ENCODE measurements around the gene DTD1.

The DTD1 gene

DNA sequence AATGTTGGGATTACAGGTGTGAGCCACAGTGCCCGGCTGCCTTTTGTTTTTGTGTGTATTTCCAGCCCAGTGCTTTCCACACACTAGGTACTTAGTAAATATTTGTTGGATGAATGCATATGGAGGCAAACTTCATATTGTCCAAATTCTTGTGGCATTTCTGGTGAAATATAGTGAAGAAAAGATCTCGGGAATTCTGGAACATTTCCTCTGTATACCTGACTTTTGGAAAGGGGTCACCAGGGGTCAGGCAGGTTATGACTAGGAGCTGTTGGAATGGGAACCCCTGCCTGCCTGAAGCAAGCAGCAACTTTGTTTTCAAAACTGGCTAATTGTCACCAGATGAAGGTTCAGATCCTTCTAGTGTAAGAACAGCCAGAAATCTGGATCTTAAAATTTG, 213.7 kb downstream of the DTD1 start:
- Mint-ChIP-seq H3K4me1 (ENCODE audit: low read depth) (no peaks in the 10 kb centered on the region), H3K27ac (no peak overlapping the region), H3K4me3 (no peak overlapping the region), H3K9me3 (peaks cover under 1% of the 10 kb centered on the region), H3K36me3 (ENCODE audit: low read depth) (no peaks in the 10 kb centered on the region), H3K27me3 (peaks cover 10% of the 10 kb centered on the region)
- intact Hi-C loops (cut with micrococcal nuclease): no loop called here

DNA sequence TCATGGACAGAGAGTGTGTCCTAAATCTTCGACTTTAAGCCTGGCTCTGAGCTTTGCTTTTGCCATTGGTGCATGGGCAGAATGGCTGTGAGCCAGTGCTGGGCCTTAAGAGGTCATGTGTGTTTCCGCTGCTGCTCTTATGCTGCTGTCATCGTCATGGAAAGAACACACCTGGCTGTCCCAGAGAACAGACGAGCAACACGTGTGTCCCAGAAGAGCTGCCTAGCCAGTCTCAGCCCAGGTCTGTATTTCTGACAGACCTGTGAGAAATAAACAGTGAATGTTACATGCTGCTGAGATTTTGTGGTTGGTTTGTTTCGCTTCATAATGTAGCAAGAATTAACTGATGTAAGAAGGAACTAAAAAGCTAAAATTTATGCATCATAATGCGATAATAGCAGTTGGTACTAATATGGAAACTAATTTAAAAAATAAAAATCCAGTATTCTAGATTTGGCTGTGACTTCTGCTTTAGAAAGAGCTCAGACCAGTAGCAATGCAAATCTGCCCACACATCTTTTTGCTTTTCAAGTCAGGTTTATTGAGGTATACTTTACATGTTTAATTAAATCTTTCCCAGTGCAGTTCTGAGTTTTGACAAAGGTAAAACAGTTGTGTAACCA, 214.3 kb downstream of the DTD1 start:
- intact Hi-C loops (cut with micrococcal nuclease): no loop called here
- Mint-ChIP-seq H3K27ac (no peak overlapping the region), H3K9me3 (no peaks in the 10 kb centered on the region), H3K4me1 (ENCODE audit: low read depth) (no peaks in the 10 kb centered on the region), H3K27me3 (peaks cover 10% of the 10 kb centered on the region), H3K36me3 (ENCODE audit: low read depth) (no peaks in the 10 kb centered on the region), H3K4me3 (no peak overlapping the region)

- Mint-ChIP-seq H3K4me1 (ENCODE audit: low read depth) (peaks cover 5% of the 10 kb centered on the region), H3K27me3 (no peaks in the 10 kb centered on the region), H3K27ac (no peak overlapping the region), H3K36me3 (ENCODE audit: low read depth) (no peaks in the 10 kb centered on the region), H3K9me3 (no peaks in the 10 kb centered on the region), H3K4me3 (no peak overlapping the region)
- intact Hi-C loops (cut with micrococcal nuclease): no loop called here
Measured at GRCh38 chr20:18805881-18806280, 218.0 kb downstream of the DTD1 start.

DNA sequence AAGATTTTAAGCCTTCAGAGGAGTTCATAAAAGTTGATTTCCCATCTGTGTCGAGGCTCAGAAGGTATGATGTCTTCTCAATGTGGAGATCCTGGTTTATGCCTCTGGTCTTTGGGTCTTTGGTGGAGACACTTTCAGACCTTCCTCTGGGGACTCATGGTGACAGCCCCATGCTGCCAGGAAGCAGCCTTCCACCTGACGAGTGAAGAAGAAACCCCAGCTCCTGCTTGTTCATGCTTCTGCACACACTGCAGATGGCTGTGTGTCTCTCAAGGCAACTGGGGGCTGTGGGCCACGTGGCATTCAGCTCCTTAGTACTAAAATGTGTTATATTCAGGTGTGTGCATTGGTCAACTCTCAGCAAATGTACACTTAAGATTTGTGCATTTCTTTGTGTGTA, 220.9 kb downstream of the DTD1 start:
- H3K4me3 Mint-ChIP-seq: no peak overlapping the region
- H3K27me3 Mint-ChIP-seq: peaks cover under 1% of the 10 kb centered on the region
- intact Hi-C loops (cut with micrococcal nuclease): no loop called here
- H3K4me1 Mint-ChIP-seq (ENCODE audit: low read depth): peaks cover 5% of the 10 kb centered on the region
- H3K27ac Mint-ChIP-seq: no peak overlapping the region
- H3K9me3 Mint-ChIP-seq: no peaks in the 10 kb centered on the region
- no peaks in the 10 kb centered on the region for H3K36me3 Mint-ChIP-seq (ENCODE audit: low read depth)

DNA sequence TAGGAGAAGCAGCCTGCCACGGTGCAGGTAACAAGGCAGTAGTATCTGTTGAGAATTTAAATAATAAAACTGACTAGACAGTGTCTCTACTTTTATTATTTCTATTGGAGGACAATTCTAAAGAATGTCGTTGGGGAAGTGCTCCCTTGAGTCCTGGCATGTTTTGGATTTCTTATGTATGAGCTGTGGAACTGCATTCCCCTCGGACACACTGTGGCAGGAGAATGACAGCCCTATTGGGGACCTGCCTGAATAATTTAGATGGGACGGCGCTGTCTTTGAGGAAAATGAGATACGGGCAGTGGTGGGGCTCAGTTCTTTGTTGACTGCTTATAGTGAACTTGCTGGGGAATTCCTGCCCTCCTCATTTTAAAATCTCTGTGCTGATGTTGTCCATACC, 223.3 kb downstream of the DTD1 start:
- H3K27me3 Mint-ChIP-seq: peaks cover 6% of the 10 kb centered on the region
- peaks cover 5% of the 10 kb centered on the region for H3K4me1 Mint-ChIP-seq (ENCODE audit: low read depth)
- H3K36me3 Mint-ChIP-seq (ENCODE audit: low read depth): no peaks in the 10 kb centered on the region
- H3K9me3 Mint-ChIP-seq: no peaks in the 10 kb centered on the region
- intact Hi-C loops (cut with micrococcal nuclease): no loop called here
- H3K4me3 Mint-ChIP-seq: no peak overlapping the region
- H3K27ac Mint-ChIP-seq: no peak overlapping the region

GRCh38 chr20:18811904-18812303, 224.1 kb downstream of the DTD1 start:
- intact Hi-C loops (cut with micrococcal nuclease): no loop called here
- no peaks in the 10 kb centered on the region for H3K9me3 Mint-ChIP-seq
- peaks cover 5% of the 10 kb centered on the region for H3K4me1 Mint-ChIP-seq (ENCODE audit: low read depth)
- H3K27ac Mint-ChIP-seq: no peak overlapping the region
- no peaks in the 10 kb centered on the region for H3K36me3 Mint-ChIP-seq (ENCODE audit: low read depth)
- no peak overlapping the region for H3K4me3 Mint-ChIP-seq
- H3K27me3 Mint-ChIP-seq: peaks cover 6% of the 10 kb centered on the region

DNA sequence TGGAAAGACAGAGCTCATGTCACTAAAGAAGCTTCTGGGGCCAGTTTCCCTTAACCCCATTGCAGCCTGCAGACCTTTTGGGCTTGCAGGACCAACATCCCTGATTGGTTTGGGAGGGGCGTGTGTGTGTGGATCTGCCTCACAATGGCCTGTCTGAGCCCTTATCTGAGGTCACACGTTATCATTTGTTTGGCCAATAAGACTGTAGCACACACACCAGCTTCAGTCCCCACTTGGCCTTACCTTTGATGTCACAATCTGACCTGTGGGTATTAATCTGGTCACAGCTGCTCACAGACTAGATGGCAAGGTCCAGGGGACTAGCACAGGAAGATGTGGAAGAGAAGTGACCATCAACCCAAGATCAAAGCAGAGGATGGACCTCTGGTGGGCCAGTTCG, 225.6 kb downstream of the DTD1 start, which contains the start of gene SCP2D1:
TSS of gene SCP2D1 (plus strand) at position 301 of the 400 bp plus-strand sequence. CDS start at position 334, 33 bp downstream.
- H3K27me3 Mint-ChIP-seq: peaks cover 6% of the 10 kb centered on the region
- no peak within 1 kb of the TSS for H3K27ac Mint-ChIP-seq
- no peaks in the 10 kb centered on the region for H3K9me3 Mint-ChIP-seq
- intact Hi-C loops (cut with micrococcal nuclease): no loop called here
- no peaks in the 10 kb centered on the region for H3K36me3 Mint-ChIP-seq (ENCODE audit: low read depth)
- no peak within 1 kb of the TSS for H3K4me3 Mint-ChIP-seq
- H3K4me1 Mint-ChIP-seq (ENCODE audit: low read depth): peaks cover under 1% of the 10 kb centered on the region

- no peaks in the 10 kb centered on the region for H3K36me3 Mint-ChIP-seq (ENCODE audit: low read depth)
- no peaks in the 10 kb centered on the region for H3K9me3 Mint-ChIP-seq
- H3K27ac Mint-ChIP-seq: no peak overlapping the region
- intact Hi-C loops (cut with micrococcal nuclease): no loop called here
- no peak overlapping the region for H3K4me3 Mint-ChIP-seq
- peaks cover 6% of the 10 kb centered on the region for H3K27me3 Mint-ChIP-seq
- no peaks in the 10 kb centered on the region for H3K4me1 Mint-ChIP-seq (ENCODE audit: low read depth)
Measured at GRCh38 chr20:18815194-18815942, 227.5 kb downstream of the DTD1 start.

Data from dendritic cell treated with granulocyte-macrophage colony-stimulating factor and Interleukin-4, amounts not matched to agents 40 ng/mL and 50 ng/mL, for 4 days (primary cell).